GM19238 (cell line): ENCODE results near the gene PHF14.
"Not testable (repeated sequence)": the region's sequence is repeated elsewhere in the genome, so short reads cannot be mapped to it uniquely, and the experiment has no call there.

ENCODE experiments used
- DNase-seq: peaks from one replicate; pipeline ENCODE4 v3.0.0; 2011; ENCODE audit warnings: low spot score; ENCODE audit not compliant: insufficient read length

PHF14 gene

DNA sequence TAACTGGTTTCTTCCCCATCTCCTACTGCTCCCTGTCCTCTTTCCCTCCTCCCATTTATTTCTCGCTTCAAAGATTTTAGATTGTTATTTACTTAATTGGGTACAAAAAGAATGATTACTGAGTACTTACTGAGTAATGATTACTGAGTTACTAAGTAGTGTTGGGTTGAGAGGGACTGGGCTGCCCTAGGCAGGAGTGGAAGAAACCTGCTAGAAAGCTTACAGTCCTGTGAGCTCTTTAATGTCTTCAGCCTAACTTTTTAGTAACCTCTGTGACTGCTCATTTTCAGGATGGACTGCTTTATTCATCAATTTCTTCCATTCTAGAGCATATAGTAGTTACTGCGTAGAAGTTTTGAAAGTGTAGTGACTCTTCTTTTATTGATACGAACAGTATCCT, 7.6 kb downstream of the PHF14 start:
- DNase-seq, result no peak

DNA sequence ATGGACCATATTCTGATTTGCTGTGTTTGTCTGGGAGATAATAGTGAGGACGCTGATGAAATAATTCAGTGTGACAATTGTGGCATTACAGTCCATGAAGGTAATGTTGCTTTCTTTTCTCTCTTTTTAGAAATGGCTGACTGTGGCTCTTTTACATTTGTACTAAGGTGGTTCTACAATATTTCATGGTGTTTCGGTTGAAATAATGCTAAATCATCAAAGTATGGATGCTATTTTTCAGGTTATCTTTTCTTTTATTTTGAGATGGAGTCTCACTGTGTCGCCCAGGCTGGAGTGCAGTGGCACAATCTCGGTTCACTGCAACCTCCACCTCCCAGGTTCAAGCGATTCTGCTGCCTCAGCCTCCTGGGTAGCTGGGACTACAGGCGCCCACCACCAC, 17.1 kb downstream of the PHF14 start:
- DNase-seq, result not testable (repeated sequence)

DNA sequence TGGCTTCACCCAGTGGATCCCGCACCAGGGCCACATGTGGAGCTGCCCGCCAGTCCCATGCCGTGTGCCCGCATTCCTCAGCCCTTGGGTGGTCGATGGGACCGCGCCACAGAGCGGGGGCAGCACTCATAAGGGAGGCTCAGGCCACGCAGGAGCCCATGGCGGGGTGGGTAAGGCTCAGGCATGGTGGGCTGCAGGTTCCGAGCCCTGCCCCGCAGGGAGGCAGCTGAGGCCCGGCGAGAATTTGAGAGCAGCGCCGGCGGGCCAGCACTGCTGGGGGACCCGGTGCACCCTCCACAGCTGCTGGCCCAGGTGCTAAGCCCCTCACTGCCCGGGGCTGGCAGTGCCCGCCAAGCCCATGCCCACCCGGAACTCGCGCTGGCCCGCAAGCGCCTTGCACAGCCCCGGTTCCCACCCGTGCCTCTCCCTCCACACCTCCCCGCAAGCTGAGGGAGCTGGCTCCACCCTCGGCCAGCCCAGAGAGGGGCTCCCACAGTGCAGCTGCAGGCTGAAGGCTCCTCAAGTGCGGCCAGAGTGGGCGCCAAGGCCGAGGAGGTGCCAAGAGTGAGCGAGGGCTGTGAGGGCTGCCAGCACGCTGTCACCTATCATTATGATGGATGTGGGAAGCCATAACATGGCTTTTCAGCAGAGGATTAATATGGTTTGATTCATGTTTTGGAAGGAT, 22.0 kb downstream of the PHF14 start:
- DNase-seq, result not testable (repeated sequence)

DNA sequence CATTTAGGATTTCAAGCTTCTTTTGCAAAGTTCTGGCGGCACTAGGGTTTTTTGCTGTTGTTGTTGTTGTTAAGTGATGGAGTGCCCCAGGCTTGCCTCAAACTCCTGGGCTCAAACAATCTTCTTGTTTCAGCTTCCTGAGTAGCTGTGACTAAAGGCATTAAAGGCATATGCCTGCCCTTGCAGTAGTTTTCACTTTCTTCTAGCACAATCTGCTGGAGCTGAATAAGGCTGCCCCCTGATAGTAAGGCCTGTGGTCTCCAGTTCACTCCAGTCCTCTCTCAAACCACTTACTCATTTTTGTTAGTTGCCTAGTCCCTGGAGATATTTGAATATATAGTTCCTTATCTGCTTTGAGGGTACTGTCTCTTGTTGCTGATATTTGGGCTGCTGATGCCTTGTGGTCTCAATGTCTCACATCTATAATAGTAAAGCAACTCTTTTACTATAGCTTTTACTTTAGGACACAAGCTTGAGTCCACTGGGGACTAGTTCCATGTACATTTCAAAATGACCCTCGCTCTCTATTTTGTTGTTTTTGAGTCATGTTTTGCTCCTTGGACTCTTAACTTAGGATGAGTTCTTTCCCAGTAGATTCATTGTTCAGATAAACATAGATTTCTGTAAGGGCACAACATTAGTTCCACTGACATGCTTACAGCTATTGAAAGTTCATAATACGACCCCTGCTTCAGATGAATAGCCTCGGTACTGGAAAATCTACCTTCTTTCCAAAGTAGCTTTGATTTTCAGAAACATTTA, 25.5 kb downstream of the PHF14 start:
- DNase-seq, result no peak

DNA sequence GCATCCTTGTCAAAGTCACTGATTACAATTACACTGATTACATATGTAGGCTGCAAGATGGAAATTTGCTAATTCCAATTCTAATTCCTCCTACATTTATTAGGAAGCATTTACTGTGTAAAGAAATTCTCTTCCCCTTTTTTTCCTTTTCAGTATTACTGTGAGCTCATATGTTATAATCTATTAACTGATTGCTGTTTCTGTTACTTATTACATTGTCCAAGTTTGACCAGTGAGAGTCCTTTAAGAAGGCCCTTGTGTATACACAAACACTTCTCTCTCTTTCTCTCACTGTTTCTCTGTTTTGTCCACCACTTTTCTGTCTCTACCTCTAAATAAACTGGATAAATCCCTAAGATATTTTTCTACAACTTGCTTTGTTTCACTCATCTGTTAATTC, 31.5 kb downstream of the PHF14 start:
- no peak for DNase-seq

DNA sequence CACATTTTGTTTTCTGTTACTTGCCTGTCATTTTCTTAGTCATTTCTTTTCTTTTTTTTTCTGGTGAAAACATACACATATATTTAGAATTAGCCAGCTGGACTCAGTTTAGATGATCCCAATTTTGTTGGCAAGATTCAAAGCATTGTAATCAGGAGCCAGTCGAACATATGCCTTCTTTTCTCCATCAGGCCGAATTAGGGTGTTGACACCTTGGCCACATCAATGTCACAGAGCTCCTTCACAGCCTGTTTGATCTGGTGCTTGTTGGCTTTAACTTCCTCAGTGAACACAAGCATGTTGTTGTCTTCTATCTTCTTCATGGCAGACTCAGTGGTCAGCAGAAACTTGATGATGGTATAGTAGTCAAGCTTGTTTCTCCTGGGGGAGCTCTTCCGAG, 32.6 kb downstream of the PHF14 start:
- DNase-seq, result no peak

DNA sequence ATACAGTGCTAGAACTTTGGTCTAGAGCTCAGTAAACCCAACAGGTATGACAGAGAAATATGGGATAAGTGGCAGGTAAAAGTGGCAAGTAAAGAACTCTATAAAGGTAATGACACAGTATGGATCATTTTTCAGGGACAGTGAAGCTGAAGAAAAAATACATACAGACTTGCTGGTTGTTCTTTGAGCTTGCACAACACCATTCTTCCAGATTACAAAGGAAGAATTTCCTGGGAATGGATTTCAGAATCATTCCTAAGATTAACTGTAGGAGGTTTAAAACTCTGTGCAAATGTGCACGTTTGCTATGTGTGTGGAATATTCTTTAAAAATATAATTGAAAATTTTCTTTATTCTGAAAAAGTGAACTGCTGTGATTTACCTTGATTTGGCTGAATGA, 36.0 kb downstream of the PHF14 start:
- no peak for DNase-seq

DNA sequence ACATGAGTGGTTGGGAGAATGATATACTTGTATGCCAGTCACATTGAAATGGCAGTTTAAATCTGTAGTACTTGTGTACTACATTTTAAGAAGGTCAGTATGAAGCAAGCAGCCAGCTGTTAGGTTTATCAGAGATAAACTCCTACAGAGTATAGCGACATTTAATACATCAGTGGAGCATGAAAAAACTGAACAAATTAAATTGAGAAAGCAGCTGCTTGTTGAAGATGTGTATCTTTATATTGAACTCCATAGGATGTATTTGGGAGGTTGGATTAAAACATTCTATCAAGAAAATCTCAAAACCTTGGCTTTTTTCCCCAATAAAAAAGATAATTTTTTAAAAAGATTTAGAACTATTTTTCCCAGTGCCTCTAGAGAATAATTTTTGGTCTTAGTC, 47.8 kb downstream of the PHF14 start:
- no peak for DNase-seq

DNA sequence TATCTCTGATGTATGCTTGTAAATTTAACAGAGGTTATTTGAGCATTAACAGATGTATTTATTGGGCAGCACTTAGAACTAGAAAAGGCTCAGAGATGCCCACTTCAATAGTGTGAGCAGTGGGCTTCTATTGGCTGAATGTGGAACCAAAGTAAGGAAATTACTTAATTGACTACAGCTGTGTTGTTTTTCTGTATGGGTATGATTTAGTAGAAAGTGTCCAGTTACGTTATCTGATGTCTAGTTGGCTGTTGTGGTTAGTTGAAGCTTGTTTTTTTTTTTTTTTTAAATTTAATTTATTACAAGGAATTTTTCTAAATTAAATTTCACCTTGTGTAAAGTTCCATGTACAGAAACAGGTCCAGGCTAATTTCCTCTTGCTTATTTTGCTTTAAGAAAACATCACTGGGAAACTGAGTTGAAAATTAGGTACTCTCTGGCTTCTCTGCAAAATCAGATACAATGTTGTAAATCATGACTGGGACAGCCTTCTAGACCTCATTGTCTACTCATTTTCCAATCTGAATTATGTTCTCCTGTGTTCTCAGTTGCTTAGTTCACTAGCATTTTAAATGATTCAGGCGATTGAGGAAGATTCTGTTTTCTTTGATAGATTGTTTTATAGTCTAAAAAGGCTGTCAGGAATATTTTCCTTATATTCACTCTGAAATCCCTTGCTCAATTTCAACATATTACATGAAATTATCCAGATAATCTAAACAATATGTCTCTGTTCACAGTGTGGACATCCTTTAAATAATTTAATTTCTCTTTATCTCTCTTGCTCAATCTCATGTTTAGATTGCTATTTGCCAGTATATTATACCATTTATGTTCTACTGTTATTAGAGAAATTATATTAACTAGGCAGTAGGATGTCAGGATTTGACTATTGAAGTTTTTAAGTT, 53.0 kb downstream of the PHF14 start:
- no peak for DNase-seq

DNA sequence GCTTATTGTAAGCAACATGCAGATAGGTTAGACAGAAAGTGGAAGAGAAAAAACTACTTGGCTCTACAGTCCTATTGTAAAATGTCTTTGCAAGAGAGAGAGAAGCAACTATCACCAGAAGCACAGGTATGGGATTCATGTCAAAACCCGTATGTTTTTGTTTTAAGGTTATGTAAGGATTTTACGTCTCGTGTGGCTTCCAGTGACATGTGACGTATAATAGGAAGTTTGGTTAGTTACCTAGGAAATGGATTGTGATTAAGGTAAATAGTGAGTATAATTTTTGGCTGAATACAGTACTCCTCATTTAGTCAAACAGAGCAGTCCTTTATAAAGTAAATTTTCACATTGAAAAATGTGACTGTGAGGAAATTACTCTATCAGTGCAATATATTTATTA, 62.0 kb downstream of the PHF14 start:
- no peak for DNase-seq

DNA sequence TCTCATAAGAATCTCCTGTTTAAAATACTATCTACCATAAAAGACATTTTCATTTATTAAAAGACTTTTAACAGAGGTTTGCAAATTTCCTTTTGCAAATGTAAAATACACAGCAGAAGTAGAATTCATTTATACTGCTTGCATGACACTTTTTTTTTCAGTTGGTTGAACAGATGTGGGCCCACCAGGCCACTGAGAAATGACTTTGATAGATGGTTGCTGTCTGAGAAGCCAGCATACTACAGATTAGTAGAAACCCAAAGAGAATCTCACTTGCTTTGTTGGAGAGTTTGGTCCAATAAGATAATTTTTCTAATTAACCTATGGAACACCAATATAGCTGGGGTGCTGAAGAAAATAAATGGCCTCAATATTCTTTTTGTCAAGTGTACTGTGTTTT, 66.3 kb downstream of the PHF14 start:
- no peak for DNase-seq

DNA sequence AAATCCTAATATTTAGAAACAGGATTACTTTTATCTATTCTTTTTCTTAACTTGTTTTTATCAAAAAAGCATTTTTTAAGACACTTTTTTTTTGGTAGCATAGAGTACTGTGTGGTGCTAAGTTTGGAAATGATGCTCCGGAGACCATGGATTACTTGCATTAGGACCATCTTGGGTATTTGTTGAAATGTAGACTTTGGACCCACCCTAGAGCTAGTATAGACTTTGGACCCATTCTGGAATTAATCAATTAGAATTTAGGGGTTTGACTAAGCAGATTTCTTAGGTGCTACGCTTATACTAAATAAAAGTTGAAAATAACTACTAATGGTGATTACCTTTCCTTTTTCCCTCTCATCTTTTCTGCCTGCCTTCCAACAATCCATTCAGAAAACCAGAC, 80.4 kb downstream of the PHF14 start:
- no peak for DNase-seq

DNA sequence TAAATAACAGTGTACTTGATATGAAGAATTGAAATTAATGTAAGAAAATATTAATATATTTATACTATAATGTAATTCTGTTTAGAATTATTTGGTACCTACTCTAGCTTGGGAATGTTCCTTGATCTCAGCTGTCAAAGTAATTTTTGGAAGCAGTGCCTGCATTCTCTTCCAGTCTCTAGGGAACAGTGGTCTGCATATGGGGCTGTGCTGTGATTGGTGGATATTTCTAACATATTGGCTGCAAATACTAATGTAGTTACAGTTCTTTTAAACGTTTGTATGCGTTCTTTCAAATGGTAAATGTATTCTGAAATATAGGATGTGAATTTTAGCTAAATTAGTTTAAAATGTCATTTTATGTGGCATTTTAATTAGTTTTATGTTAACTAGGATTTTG, 87.2 kb downstream of the PHF14 start:
- no peak for DNase-seq

DNA sequence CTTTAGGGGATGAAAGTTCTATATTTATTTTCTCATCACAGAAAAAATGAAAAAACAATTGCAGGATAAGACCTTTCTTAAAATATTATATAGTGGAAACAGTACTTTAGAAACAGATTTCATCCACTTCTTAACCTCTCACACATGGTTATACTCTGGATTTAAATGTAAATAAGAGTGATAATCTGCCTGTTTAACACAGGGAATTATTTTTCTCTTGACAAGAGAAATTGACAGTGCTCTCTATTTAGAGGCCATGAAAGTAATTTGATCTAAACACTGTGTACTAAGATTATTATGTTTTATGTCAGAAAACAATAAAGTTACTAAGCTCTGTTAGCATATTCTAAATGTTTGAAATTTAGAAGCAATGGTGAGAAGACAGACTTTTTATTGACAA, 88.4 kb downstream of the PHF14 start:
- DNase-seq, result no peak

DNA sequence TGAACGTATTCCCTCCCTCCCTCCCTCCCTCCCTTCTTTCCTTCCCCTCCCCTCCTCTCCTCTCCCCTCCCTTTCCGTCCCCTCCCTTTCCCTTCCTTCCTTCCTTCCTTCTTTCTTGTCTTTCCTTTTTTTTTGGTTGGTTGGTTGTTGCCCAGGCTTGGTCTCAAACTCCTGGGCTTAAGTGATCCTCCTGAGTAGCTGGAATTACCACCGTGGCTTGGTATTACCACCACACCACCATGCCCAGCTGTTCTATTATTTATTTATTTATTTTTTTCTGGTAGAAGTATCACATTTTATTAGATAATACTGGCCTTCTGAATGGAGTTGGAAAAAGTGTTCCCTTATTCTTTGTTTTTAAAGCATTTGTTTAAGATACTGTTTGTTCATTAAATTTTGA, 95.9 kb downstream of the PHF14 start:
- no peak for DNase-seq

DNA sequence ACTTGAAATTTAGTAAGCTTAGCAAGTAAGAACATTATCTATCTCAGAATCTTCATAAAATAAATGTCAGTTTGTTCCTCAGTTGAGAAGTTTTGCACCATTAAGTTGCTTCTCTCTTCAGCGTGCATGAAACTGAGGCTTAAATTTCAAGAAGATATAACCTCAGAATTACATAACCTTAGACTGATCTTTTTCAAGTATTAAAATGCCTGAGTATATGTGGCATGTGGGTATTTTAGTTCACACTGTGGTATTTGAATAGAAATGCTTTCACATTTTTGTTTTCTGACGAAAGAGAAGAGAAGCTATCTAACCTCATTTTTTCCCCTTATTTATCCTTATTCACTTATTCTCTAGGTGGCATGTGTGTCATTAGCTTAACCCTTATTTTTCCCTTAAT, 104.1 kb downstream of the PHF14 start:
- DNase-seq, result no peak

DNA sequence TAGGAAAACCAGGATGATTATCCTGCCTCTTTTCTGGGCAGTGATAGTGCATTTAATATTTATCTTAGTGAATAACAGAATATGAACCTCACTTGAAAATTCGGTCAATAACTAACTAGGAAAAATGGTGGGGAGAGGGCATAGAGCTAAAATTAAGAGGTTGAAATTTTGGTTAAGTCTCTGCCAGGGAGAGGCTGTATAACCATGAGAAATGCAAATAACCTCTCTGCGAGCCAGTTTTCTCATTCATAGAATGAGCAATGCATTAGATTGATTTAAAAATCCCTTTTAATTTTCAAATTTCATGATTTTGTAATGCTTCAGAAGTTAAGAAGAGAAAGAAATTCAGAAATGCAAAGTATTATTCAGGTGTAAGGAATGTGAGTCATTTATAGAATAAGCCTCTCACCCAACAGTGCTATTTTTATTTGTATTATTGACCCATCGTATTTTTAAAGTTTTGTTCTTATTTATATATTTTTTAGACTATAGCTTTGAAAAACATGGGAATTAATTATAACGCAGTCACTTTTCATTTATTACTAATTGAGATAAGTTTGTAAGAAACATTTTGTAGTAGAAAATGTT, 104.7 kb downstream of the PHF14 start:
- DNase-seq, result no peak

DNA sequence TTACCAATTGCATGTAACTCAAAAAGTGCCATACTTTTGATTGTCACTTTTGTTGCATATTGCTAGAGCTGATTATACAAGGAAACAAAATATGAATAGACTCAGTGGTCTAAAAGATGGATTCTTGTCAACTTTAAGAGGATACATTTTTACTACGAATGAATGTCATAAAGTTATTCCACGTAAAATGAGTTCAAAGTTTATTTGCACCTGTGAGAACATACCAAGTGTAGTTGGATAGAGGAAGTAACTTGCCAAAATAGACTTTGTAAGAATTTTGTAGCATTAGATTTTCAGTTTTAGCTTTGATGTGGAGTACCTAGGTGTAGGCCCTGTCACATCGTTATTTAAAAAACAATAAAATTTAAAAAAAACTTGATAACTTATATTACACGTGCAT, 106.2 kb downstream of the PHF14 start:
- DNase-seq, result no peak

DNA sequence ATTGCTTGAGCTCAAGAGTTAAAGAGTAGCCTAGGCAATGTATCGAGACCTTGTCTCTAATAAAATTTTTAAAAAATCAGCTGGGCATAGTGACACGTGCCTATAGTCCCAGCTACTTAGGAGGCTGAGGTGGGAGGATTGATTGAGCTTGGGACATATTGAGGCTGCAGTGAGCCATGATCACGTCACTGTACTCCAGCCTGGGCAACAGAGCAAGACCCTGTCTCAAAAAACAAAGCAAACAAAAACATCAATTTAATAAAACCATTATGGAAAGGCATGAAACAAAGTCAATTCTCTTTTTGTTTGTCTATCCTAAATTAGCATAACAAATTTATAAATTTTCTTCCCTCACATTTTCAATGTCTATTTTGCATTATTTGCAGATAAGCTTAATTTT, 108.4 kb downstream of the PHF14 start:
- no peak for DNase-seq

DNA sequence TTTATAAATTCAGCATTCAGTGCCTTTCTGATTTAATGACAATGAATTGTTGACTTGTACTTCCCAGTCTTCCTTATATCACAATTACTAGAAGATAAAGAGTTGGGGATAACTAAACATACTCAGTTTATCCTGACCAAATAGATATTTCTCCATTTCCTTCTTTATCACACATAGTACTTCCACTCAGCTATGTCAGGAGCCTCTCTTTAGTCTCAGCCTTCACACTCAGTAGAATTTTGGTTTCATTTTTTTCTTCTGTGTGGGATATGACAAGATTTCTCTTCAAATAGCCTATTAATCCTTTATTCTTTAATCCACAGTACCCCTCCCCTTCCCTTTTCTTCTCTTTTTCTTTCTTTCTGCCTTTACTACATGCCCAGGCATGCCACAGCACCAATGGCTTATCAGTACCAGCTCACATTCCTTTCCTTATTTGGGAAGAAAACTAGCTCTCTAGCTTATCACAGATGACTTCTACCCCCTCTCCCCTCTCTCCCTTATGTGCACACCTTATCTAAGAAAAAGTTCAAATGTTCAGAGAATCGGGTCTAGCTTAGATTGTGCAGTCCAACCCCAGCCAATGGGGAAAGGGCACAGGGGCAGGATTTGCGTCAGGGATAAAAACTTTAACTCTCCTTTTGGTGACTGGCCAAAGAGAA, 109.0 kb downstream of the PHF14 start:
- no peak for DNase-seq

DNA sequence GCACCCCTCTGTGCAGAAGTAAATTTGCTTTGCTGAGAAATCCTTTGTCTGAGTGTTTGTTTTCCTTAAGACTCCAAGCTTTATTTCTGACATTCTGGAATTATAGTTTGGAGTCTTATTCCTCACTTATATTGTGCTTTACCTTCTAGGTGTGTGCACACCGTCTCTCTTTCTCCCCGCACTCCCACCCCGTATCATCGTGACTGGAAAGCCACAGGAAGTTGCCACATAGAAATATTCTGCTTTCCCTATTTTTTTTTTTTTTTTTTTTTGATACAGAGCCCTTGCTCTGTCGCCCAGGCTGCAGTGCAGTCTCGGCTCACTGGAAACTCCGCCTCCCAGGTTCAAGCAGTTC, 109.5 kb downstream of the PHF14 start:
- no peak for DNase-seq
